ENCODE measurements around the gene CPA2.

Gene CPA2

GRCh38 chr7:130303551-130303950 is 36.9 kb downstream of the CPA2 start:
- H3K36me3 ChIP-seq = no peaks in the 10 kb centered on the region
- no peak for DNase-seq
- intact Hi-C loops (cut with DNase I; ENCODE audit: low total_unique reads) = no loop called here
- peaks cover 0 to 4% (median 0%) of the 10 kb centered on the region in 4 donors for H3K4me1 ChIP-seq
- no peak overlapping the region for H3K27ac ChIP-seq
- H3K4me3 ChIP-seq = no peak overlapping the region
- TF ChIP-seq CTCF (IDR thresholded peaks at IDR 0.05) = no peak
- H3K9me3 ChIP-seq = no peaks in the 10 kb centered on the region
- H3K27me3 ChIP-seq = no peaks in the 10 kb centered on the region

DNA sequence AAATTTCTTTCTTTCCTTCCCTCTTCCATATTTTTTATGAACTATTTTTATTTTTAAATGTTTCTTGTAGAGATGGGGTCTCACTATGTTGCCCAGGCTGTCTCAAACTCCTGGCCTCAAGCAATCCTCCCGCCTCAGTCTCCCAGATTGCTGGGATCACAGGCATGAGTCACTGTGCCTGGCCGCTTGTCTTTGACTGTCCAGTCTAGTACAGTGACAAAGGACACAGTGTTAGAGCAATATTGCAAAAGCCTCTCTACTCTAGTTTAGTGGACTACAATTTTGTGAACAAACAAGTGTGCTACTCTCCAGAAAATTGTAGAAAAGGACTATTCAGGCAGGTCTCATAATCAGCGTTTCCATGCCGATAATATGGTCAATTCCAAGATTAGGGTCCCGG is 37.3 kb downstream of the CPA2 start:
- intact Hi-C loops (cut with DNase I; ENCODE audit: low total_unique reads) = no loop called here
- no peak for TF ChIP-seq CTCF (IDR thresholded peaks at IDR 0.05)
- no peaks in the 10 kb centered on the region for H3K27me3 ChIP-seq
- DNase-seq = no peak
- H3K27ac ChIP-seq = no peak overlapping the region
- no peaks in the 10 kb centered on the region for H3K9me3 ChIP-seq
- peaks cover 0 to 4% (median 0%) of the 10 kb centered on the region in 4 donors for H3K4me1 ChIP-seq
- H3K36me3 ChIP-seq = no peaks in the 10 kb centered on the region
- no peak overlapping the region for H3K4me3 ChIP-seq

DNA sequence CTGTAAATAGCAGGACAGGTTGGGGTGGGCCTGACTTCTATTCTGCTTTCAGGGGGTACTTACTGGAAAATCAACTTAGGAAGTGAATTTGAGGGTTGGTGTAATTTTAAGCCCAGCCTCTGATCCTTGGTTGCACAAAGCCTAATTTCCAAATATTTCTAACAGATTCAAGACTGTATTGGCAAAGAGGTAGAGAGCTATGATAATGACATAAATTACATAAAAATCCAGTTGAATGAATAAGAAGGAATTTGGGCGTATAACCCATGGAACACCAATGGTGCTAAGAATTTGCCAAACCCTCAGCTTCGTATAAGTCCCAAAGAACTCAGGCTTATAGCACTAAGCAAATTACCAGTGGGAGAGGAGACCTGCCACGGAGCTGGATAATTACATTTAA is 38.2 kb downstream of the CPA2 start:
- Histone ChIP-seq H3K27me3 (no peaks in the 10 kb centered on the region), H3K4me3 (no peak overlapping the region), H3K27ac (no peak overlapping the region), H3K36me3 (no peaks in the 10 kb centered on the region), H3K9me3 (no peaks in the 10 kb centered on the region), H3K4me1 (peaks cover 0 to 4% (median 0%) of the 10 kb centered on the region in 4 donors)
- intact Hi-C loops (cut with DNase I; ENCODE audit: low total_unique reads) = no loop called here
- TF ChIP-seq CTCF (IDR thresholded peaks at IDR 0.05) = no peak
- DNase-seq = no peak

DNA sequence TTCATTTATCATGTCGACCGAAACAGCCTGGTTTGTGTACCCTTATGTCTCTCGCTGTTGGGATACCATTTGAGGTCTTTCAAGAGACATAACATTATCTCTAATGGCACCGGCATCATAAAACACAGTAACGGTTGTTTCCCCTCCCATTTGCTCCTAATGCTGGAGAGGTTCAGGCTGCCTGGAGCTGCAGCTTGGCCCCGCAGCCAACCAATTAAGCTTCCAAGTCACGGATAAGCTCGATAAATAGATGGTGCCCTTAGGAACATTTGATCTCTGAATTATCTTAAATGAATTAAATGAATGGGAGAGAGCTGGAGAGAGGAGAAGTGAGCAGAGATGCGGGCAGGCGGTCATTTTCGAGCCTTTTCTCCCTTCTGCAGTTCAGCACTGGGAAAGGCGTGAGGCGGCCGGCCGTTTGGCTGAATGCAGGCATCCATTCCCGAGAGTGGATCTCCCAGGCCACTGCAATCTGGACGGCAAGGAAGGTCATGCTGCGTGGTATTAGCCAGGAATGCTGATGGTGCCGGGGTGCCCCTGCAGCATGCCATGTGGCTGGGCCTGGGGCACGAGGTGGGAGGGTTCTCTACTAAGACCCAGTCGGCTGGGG is 38.9 kb downstream of the CPA2 start:
- peaks cover 0 to 4% (median 0%) of the 10 kb centered on the region in 4 donors for H3K4me1 ChIP-seq
- DNase-seq = no peak
- intact Hi-C loops (cut with DNase I; ENCODE audit: low total_unique reads) = no loop called here
- H3K4me3 ChIP-seq = no peak overlapping the region
- no peaks in the 10 kb centered on the region for H3K27me3 ChIP-seq
- no peak overlapping the region for H3K27ac ChIP-seq
- no peak for TF ChIP-seq CTCF (IDR thresholded peaks at IDR 0.05)
- H3K36me3 ChIP-seq = no peaks in the 10 kb centered on the region
- H3K9me3 ChIP-seq = no peaks in the 10 kb centered on the region

DNA sequence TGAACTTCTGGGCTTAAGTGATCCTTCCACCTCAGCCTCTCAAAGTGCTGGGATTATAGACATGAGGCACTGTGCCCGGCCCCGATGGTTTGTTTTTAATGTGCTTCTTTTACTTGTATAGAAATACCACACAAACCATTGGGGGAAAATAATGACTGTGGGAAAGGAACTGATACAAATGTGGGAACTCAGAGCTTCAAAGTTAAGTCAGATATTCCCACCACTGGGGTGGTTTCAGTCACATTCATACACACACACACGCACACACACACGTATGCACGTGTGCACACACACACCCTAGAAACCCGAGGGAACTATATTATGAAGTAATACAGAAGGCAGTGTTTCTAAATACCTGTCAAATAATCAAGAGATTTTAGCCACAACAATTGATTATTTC is 43.3 kb downstream of the CPA2 start:
- no peaks in the 10 kb centered on the region for H3K36me3 ChIP-seq
- H3K4me1 ChIP-seq = no peaks in the 10 kb centered on the region
- intact Hi-C loops (cut with DNase I; ENCODE audit: low total_unique reads) = no loop called here

More for the DNA sequence above, 43.3 kb downstream of the CPA2 start:
- no peaks in the 10 kb centered on the region for H3K27me3 ChIP-seq
- H3K27ac ChIP-seq = no peak overlapping the region
- H3K4me3 ChIP-seq = no peak overlapping the region
- no peak for DNase-seq
- H3K9me3 ChIP-seq = peaks cover 0 to 3% (median 0%) of the 10 kb centered on the region in 3 donors
- no peak for TF ChIP-seq CTCF (IDR thresholded peaks at IDR 0.05)
